Skin epidermis (tissue), 12 donors: Measurements from ENCODE around the gene AKR1C2.
"Not testable (repeated sequence)": the region's sequence is repeated elsewhere in the genome, so short reads cannot be mapped to it uniquely, and the experiment has no call there.

Experiments used
- H3K27ac ChIP-seq, 21 experiments: fragments of 200-600 bp; sonication (generic) in 11 of 21; one replicate each; pipeline ENCODE4 v1.5.0; 2020; ENCODE audit warnings: mild to moderate bottlenecking in 3 of 21, inconsistent platforms in 2 of 21, moderate library complexity in 2 of 21
- H3K4me3 ChIP-seq, 7 experiments: fragments of 200-600 bp; sonication (generic) in 2 of 7; one replicate each; pipeline ENCODE4 v1.5.0; 2020; ENCODE audit warnings: inconsistent platforms in 2 of 7, mild to moderate bottlenecking in 2 of 7, moderate library complexity in 1 of 7

The AKR1C2 gene

DNA sequence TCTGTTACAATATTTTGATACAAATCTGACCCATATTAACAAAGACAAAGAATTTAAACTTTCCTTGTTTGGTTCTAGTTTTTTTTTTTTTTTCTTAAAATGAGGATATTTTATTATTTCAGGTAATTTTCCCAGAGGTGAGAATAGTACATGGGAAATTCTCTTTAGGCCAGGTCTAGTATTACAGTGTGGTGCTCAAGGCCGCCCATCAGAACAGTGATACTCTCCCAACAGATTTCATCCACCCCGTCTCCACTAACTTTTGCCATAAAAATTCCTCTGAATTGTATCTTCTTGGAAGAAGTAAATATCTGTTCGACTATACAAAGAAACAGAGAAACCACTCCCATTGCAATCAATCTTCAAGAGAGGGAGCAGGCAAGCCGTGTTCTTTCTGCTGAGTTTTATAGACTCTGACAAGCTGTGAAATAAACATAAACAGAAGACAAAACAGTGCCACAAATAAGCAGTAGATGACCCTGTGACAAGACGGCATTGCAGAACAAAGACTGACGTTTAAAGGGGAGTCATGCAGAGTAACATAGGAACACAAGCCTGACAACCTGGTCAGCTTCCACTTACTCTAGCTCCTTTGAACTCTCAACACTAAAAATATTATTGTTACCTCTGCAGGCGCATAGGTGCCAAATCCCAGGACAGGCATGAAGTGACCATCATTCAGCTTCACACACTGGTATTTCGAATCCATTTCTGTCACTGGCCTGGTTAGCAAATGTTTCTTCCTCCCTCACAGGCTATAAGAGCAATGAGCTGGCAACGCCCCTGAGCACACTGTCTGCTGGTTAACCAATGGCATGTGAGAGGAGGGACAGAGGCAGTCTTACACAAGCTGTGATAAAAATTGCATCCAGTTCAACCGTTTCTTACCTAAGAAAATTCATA is at the start of gene AKR1C2:
AKR1C2 (minus strand) TSS at position 731 of the 903 bp plus-strand sequence; CDS start at position 709, 22 bp downstream.
- H3K27ac ChIP-seq: not testable (repeated sequence)

DNA sequence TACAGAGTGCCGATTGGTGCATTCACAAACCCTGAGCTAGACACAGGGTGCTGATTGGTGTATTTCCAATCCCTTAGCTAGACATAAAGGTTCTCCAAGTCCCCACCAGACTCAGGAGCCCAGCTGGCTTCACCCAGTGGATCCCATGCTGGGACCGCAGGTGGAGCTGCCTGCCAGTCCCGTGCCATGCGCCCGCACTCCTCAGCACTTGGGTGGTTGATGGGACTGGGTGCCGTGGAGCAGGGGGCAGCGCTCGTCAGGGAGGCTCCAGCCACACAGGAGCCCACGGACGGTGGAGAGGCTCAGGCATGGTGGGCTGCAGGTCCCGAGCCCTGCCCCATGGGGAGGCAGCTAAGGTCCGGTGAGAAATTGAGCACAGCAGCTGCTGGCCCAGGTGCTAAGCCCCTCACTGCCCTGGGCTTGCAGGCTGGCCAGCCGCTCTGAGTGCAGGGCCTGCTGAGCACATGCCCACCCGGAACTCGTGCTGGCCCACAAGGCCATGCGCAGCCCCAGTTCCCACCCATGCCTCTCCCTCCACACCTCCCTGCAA is 49.4 kb upstream of the AKR1C2 start:
- H3K4me3 ChIP-seq, H3K27ac ChIP-seq: not testable (repeated sequence)

More for the DNA sequence above, at the start of gene AKR1C2:
- H3K4me3 ChIP-seq: peak within 1 kb of the TSS in 1 of 7 experiments; percentile 21

DNA sequence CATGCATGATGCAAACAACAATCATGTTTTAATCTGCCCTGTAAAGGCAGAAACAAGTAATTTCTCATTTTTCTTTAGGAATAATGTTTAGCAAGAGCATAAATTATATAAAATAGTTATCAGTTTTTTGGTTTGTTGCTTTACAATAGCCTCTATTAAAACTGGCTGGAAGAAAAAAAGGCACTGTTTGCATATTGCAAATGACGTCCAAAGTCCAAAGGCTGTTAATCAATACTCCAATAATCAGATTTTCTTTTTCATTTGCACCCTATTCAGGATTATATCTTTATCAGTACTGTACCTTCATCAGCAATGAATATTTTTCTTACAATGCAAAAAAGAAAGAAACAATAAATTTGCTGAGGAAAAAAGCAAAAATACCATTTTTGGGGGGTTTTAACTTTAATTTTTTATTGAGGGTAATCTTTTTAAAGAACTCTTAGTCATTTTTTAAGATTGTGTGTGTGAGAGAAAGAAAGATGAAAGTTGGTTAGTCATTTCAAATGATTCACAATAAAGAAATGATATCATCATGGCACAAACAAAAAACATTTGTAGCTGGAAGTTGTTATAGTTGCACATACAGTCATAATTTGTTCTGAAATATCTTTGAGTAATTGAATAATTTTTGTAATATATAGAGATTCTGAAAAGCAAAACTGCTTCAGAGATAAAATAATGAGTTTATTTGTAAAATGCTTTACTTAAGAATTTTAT is 44.4 kb upstream of the AKR1C2 start:
- H3K27ac ChIP-seq: no peak overlapping the region
- H3K4me3 ChIP-seq: no peak overlapping the region

DNA sequence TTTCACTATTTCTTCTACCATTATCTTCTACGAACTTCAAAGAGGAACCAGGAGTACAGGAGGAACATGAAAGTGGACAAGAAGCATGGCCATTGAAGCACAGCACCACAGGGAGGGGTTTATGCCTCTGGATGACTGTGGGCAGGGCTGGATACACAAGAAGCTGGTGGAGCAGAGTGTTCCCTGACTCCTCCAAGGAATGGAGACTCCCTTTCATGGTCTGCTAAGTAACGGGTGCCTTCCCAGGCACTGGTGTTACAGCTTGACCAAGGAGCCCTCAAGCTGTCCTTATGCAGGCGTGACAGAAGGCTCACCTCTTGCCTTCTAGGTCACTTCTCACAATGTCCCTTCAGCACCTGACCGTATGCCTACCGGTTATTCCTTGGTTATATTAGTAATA is 43.4 kb upstream of the AKR1C2 start:
- not testable (repeated sequence) for H3K27ac ChIP-seq, H3K4me3 ChIP-seq

DNA sequence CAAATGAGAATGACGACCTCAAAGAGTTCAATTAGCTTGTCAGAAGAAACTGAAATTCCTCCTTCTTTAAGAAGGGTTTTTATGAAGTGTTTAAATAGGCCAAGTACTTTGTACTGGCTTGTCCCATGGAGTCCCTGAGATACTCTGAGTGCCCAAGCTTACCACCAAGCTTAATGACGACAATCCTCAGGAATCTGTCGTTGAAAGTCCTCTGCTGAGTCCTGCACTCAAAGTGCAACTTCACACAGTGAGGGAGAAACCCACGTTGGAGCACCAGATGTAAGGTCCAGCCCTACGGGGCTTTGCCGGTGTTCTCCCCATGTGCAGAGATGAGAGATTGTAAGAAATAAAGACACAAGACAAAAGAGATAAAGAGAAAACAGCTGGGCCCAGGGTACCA is 42.8 kb upstream of the AKR1C2 start:
- no peak overlapping the region for H3K4me3 ChIP-seq
- no peak overlapping the region for H3K27ac ChIP-seq

DNA sequence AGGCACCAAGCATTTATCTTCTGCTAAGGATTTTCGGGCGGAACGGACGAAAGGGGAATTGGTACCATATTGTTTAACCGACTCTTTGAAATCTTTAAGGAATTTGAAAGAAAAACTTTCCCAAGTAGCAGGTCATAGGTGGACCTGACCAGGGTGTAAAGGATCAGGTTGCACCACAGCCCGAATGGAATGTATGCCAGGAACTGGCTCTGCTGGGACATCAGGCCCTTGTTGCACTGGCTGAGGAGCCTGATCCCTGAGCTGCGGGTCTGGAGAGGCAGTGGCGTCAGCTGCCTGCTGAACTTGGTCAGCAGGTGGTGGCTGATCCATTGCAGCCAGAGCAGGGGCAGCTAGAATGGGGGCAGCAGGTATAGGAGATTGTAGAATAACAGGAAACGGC is 41.4 kb upstream of the AKR1C2 start:
- Histone ChIP-seq H3K27ac (no peak overlapping the region), H3K4me3 (no peak overlapping the region)

DNA sequence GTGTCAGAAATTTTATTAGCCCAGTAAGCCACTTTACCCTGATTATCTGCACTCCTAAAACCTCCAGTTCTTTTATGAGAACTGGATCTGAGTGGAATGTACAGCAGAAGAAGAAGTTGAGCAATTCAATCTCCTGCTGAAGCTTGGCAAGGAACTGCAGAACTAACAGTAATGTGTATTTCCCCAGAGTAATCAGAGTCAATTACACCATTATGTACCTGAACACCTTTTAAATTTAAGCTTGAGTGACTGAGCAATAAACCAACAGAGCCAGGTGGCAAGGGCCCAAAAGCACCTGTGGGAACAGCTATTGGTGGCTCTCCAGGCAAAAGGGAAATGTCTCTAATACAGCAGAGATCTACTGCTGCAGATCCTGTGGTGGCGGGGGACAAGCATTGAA is 40.1 kb upstream of the AKR1C2 start:
- Histone ChIP-seq H3K27ac (no peak overlapping the region), H3K4me3 (no peak overlapping the region)

DNA sequence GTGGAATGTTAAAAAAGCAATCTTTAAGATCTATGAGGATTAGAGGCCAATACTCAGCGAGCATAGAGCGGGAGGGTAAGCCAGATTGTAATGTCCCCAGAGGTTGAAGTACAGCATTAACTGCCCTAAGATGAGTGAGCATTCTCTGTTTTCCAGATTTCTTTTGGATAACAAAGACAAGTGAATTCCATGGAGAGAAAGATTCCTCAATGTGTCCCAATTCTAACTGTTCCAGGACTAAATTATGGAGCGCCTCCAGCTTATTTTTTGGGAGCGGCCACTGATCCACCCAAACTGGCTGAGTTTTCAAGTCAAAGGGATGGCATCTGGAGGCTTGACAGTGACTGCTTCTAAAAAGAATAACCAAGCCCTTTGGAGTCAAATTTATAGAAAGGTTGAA is 39.3 kb upstream of the AKR1C2 start:
- Histone ChIP-seq H3K27ac (peak overlapping the region in 1 of 21 experiments; percentile 33), H3K4me3 (no peak overlapping the region)

DNA sequence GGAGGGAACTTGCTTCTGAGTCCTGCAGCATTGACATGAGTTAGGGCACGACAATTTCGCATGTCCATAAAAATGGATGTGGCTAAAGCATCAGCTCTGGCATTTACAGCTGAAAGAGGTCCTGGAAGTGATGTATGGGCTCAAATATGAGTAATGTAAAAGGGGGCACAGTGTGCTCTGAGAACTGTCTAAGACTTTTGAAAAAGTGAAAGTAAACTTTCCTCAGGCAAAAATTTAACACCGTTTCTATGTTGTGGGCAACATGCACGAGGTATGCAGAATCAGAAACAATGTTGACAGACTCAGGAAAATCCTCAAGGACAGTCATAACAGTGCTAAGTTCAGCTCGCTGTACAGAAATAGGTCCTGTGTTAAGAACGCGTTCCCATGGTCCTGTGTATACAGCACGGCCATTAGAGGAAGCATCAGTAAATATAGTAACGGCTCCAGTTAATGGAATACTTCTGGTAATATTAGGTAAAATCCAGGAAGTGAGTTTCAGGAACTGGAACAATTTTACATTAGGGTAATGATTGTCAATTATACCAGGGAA is 37.9 kb upstream of the AKR1C2 start:
- H3K27ac ChIP-seq: no peak overlapping the region
- H3K4me3 ChIP-seq: no peak overlapping the region

DNA sequence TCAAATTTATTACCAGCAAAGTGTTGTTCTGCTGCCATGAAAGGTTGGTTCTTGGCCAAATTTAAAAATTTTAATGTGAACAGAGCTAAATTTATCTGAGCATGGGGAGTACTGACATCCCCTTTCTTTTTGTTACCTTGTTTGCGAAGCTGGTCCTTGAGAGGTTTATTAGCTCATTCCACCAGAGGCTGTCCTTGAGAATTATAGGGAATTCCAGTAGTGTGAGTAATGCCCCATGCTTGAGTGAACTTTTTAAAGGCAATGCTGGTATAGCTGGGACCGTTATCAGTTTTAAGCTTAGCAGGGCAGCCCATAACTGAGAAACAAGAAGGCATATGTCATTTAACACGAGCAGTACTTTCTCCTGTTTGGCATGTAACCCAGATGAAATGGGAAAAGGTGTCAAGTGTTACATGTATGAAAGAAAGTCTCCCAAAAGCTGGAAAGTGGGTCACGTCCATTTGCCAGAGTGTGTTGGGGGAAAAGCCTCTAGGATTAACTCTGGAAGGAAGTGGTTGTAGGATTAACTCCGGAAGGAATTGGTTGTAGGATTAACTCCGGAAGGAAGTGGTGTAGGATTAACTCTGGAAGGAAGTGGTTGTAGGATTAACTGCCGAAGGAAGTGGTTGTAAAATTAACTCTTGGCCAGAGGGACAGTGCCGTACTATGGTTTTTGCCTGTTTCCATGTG is 37.3 kb upstream of the AKR1C2 start:
- Histone ChIP-seq H3K27ac (no peak overlapping the region), H3K4me3 (no peak overlapping the region)

DNA sequence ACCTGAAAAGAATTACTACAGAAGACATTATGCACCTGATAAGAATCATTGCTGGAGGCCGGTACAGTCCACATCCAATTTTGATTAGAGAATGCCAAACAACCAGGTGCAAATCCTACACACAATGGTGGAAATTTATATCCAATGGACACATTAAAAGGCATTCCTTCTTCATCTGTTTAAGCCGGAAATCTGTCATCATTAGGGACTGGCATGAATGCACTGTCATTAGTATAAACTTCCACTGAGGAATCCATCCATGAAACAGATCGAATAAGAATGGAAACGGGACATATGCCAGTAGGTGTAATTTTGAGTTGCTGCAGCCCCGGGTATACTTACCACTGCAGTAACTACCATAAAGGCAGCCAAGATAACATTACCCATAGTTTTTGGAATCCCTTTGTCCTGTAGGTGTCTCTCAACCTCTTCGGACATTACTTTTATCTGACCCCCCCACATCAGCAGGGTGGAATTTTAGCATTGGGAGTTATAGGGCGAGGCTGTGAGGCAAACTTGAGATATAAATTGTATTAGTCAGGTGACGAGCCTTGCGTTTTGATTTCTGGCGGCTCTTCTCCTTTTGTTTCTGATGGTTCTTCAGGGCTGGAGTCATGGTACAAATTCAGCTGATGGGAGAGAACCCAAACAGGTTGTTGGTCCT is 36.5 kb upstream of the AKR1C2 start:
- H3K27ac ChIP-seq: no peak overlapping the region
- no peak overlapping the region for H3K4me3 ChIP-seq

DNA sequence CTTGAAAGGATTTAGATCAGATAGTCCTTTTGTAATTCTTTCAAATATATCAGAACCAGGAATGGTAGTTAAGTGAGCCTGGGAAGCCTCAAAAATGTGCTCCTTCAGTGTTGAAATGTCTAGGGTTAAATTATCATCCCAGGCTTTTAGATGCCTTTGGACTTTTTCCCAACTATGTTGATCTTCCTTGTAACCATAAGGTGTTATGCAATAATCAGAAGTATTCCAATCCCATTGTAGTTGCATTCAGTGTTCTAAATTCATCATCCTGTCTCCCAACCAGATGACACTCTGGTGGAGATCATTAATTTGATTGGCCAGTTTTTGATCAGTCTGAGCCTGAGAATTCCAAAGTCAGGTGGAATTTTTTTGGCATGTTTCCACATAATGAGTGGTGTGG is 35.1 kb upstream of the AKR1C2 start:
- H3K4me3 ChIP-seq: no peak overlapping the region
- no peak overlapping the region for H3K27ac ChIP-seq

DNA sequence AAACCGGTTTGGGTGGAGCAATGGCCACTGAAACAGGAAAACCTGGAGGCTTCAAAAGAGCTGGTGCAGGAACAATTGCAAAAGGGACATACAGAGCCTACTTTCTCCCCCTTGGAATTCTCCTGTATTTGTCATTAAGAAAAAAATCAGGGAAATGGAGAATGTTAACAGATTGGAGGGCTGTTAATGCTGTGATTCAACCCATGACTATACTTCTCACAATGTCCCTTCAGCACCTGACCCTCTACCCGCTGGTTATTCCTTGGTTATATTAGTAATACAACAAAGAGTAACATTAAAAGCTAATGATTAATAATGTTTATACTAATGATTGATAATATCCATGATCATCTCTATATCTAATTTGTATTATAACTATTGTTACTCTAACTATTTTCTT is 34.4 kb upstream of the AKR1C2 start:
- H3K27ac ChIP-seq: no peak overlapping the region
- no peak overlapping the region for H3K4me3 ChIP-seq

DNA sequence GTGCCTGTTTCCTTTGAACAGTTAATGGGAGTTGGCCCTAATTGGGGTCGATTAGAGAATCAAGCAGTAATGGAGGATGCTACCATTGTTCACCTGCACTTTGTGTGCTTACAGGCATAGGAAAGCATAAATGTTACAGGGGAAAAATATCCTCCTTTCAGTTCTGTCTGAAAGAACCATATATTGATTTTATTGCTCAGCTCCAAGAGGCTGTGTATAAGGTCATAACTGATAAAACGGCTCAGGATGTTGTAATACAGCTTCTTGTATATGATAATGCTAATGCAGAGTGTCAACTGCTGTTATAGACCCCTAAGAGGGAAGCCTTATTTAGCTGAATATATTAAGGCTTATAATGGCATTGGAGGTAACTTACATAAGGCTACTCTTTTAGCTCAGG is 32.9 kb upstream of the AKR1C2 start:
- H3K27ac ChIP-seq: no peak overlapping the region
- H3K4me3 ChIP-seq: no peak overlapping the region

DNA sequence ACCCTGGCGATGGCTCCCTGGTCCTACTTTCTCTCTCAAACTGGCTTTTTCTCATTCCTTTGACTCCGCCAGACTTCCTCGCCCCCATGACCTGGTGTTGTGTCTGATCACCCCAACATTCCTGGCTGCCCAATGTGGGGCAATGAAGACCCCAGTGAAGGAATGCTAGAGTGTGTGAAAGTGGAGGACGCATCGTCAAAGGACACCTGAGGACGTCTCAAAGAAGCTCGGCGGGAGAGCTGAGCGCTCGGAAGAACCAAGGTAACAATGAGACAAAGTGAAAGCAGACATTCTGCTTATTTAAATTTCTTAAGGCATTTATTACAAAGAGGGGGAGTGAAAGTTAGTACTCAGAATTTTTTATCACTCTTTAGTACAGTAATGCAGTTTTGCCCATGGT is 31.7 kb upstream of the AKR1C2 start:
- H3K4me3 ChIP-seq: no peak overlapping the region
- no peak overlapping the region for H3K27ac ChIP-seq

DNA sequence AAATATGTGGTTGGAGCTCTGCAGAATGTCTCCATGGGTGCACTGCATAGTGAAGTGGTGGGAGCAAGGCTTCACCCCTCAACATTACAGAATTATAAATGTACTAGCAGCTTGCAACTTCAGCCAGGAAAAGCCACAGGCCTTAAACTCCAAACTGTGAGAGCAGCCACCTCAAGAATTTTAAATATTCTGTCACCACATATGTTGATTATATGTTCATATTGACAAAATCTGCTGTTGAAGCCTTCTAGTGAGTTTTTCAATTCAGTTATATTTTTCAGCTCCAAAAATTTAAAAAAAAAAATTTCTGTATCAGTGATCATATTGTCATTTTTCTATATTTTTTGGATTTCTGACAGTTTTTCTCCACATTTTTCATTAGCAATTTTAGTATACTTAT is 30.9 kb upstream of the AKR1C2 start:
- no peak overlapping the region for H3K4me3 ChIP-seq
- no peak overlapping the region for H3K27ac ChIP-seq

DNA sequence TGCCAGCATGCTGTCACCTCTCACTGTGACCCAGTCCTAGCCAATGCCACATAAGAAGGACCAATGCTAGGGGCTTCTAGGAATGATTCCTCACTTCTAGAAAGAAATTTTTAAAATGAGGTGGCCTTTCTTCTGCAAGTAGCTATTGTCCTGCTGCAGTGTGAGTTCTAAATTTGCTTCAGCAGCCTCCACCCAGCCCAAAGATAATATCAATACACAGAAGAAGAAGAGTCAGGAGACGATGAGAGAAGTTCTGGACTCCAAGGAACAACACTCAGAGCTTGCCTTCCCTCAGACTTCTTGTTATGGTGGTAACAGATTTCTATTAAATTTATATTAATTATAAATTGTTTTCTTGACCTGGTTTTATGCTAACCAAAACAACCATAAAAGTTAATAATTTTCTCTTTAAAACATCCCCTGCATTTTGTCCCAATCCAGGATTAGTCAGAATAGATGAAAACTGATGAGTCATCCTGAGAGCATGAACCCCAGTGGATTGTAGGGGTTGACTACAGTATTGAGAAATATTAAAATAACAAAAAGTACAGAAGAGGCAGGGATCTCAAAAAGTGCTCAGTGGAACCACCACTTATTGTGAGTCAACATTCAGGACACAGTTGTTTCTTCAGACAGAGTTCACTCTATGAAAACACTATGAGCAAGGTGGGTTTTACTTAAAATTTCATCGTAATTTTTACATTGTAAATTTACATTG is 29.6 kb upstream of the AKR1C2 start:
- Histone ChIP-seq H3K4me3 (no peak overlapping the region), H3K27ac (no peak overlapping the region)

DNA sequence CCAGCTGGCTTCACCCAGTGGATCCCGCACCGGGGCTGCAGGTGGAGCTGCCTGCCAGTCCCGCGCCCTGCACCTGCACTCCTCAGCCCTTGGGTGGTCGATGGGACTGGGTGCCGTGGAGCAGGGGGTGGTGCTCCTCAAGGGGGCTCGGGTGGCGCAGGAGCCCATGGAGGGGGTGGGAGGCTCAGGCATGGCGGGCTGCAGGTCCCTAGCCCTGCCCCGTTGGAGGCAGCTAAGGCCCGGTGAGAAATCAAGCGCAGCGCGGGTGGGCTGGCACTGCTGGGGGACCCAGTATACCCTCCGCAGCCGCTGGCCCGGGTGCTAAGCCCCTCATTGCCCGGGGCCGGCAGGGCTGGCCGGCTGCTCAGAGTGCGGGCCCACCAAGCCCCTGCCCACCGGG is 28.8 kb upstream of the AKR1C2 start:
- not testable (repeated sequence) for H3K27ac ChIP-seq, H3K4me3 ChIP-seq

DNA sequence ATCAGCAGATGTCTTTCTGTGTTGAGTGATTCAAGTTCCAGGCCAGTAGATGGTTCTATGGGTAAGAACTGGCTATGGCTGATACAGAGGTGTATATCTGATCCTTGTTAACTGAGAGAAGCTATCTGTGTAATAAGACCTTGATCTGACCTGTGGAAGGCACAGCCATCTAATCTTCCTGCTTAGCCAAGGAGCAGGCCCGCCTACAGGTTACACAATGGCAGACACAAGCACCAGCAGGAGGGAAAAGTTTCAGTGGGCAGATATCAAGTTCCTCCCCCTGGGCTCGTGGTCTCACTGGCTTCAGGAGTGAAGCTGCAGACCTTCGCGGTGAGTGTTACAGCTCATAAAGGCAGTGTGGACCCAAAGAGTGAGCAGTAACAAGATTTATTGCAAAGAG is 27.9 kb upstream of the AKR1C2 start:
- H3K27ac ChIP-seq, H3K4me3 ChIP-seq: not testable (repeated sequence)
